GM23338 (cell line): ENCODE results near the gene SLC7A10. TPM values are rescaled to one million over a fixed set of nuclear protein-coding genes. Genes with fewer than 3 reads are reported as not detected.

Source experiments
- ATAC-seq: fragments of 200-7000 bp; cut with Tn5 transposase; 3 replicates; pipeline ENCODE4 v1.9.1; 2020
- DNase-seq: peaks from one replicate; pipeline ENCODE4 v3.0.0-alpha.2; 2015; ENCODE audit warnings: low spot score
- H2AFZ ChIP-seq: fragments of 200-600 bp; sonication (generic); 2 replicates; pipeline ENCODE4 v1.8.0; 2016; ENCODE audit warnings: antibody characterized with exemption, mild to moderate bottlenecking, moderate library complexity
- H3F3A ChIP-seq: fragments of 200-600 bp; sonication (generic); replicated peaks from 2 replicates; pipeline ENCODE4 v1.8.0; 2017; ENCODE audit warnings: antibody characterized with exemption, mixed run types, low read depth
- H3K27ac ChIP-seq: fragments of 200-600 bp; sonication (generic); 2 replicates; pipeline ENCODE4 v1.6.1; 2016; ENCODE audit warnings: low read depth
- H3K27me3 ChIP-seq: fragments of 200-600 bp; sonication (generic); 2 replicates; pipeline ENCODE4 v1.8.0; 2016; ENCODE audit warnings: mild to moderate bottlenecking, mixed run types, moderate library complexity; ENCODE audit not compliant: insufficient read depth
- H3K36me3 ChIP-seq: fragments of 200-600 bp; sonication (generic); 2 replicates; pipeline ENCODE4 v1.8.0; 2016; ENCODE audit warnings: mild to moderate bottlenecking; ENCODE audit not compliant: insufficient read depth
- H3K4me1 ChIP-seq: fragments of 200-600 bp; sonication (generic); 2 replicates; pipeline ENCODE4 v1.8.0; 2016; ENCODE audit warnings: mild to moderate bottlenecking, moderate library complexity; ENCODE audit not compliant: insufficient read depth
- H3K4me2 ChIP-seq: fragments of 200-600 bp; sonication (generic); 2 replicates; pipeline ENCODE4 v1.7.1; 2017; ENCODE audit warnings: mixed run types
- H3K4me3 ChIP-seq: fragments of 200-600 bp; sonication (generic); 2 replicates; pipeline ENCODE4 v1.6.1; 2016; ENCODE audit warnings: mixed run types
- H3K79me2 ChIP-seq: fragments of 200-600 bp; sonication (generic); replicated peaks from 2 replicates; pipeline ENCODE4 v1.8.0; 2017; ENCODE audit warnings: mild to moderate bottlenecking; ENCODE audit not compliant: insufficient read depth
- H3K9me2 ChIP-seq: fragments of 200-600 bp; sonication (generic); 2 replicates; pipeline ENCODE4 v1.8.0; 2017; ENCODE audit not compliant: insufficient read depth
- H4K20me1 ChIP-seq: fragments of 200-600 bp; sonication (generic); replicated peaks from 2 replicates; pipeline ENCODE4 v1.8.0; 2017; ENCODE audit warnings: mild to moderate bottlenecking; ENCODE audit not compliant: insufficient read depth
- H3K27ac Mint-ChIP-seq: 2 replicates; pipeline ENCODE4 v1.8.0; 2020; ENCODE audit warnings: inconsistent platforms, mild to moderate bottlenecking, moderate library complexity, mixed read lengths
- H3K27me3 Mint-ChIP-seq: 3 replicates; pipeline ENCODE4 v1.8.0; 2022; ENCODE audit warnings: low read depth, mild to moderate bottlenecking, moderate library complexity, mixed read lengths, inconsistent platforms; ENCODE audit not compliant: insufficient read depth, poor library complexity
- H3K36me3 Mint-ChIP-seq: 3 replicates; pipeline ENCODE4 v1.8.0; 2021; ENCODE audit warnings: low read depth, mild to moderate bottlenecking, inconsistent platforms, moderate library complexity, mixed read lengths
- H3K4me1 Mint-ChIP-seq: 3 replicates; pipeline ENCODE4 v1.8.0; 2020; ENCODE audit warnings: mild to moderate bottlenecking, inconsistent platforms, mixed read lengths
- H3K4me3 Mint-ChIP-seq: 3 replicates; pipeline ENCODE4 v1.8.0; 2021; ENCODE audit warnings: moderate library complexity, mild to moderate bottlenecking, inconsistent platforms, mixed read lengths
- H3K9me3 Mint-ChIP-seq: 3 replicates; pipeline ENCODE4 v1.8.0; 2020; ENCODE audit warnings: moderate library complexity, mild to moderate bottlenecking, inconsistent platforms, mixed read lengths
- EZH2 ChIP-seq: fragments of 200-600 bp; sonication (generic); IDR thresholded peaks from one replicate; pipeline ENCODE4 v1.8.0; 2017; ENCODE audit warnings: antibody characterized with exemption, mild to moderate bottlenecking, low read depth; ENCODE audit not compliant: unreplicated experiment
- JUNB ChIP-seq: IDR thresholded peaks from one replicate; pipeline ENCODE4 v1.6.1; 2016; ENCODE audit warnings: antibody characterized with exemption; ENCODE audit not compliant: unreplicated experiment
- ZNF462 ChIP-seq: fragments of 250-450 bp; sonication (Bioruptor Pico); IDR thresholded peaks from 2 replicates; pipeline ENCODE4 v1.5.0; 2020; ENCODE audit warnings: mild to moderate bottlenecking, moderate library complexity
- polyA plus RNA-seq: library from polyadenylated mRNA; unstranded; fragments of >200 nt; fragmentation: Nextera tagmentation; extraction: Ambion mirVana; gene quantifications from 2 replicates; pipeline ENCODE4 v1.2.1, GENCODE V29; 2016
- total RNA-seq: library from RNA; depleted of rRNA; stranded (reverse); fragments of >200 nt; shearing (Covaris generic); gene quantifications from 2 replicates; pipeline ENCODE4 v1.2.3, GENCODE V29; 2014
- TF ChIP-seq, protein P1 (sequence below), 2 experiments: fragments of 200-600 bp in 1 of 2; sonication (generic) in 1 of 2; conservative IDR thresholded peaks; 2 replicates each; pipeline versions ENCODE4 v1.5.1 to v1.6.1; 2016 to 2017; ENCODE audit warnings: antibody characterized with exemption in 2 of 2, low read depth in 2 of 2, mild to moderate bottlenecking in 2 of 2, moderate library complexity in 1 of 2

Gene SLC7A10
- total and polyA plus RNA-seq, 2 experiments from 2014 or later, result 3.3 to 6.3 TPM

- Mint-ChIP-seq H3K27me3 (peaks cover 12% of the 10 kb centered on the region), H3K36me3 (no peaks in the 10 kb centered on the region), H3K9me3 (no peaks in the 10 kb centered on the region), H3K4me1 (peaks cover 10% of the 10 kb centered on the region), H3K4me3 (peak overlapping the region; percentile 48; the same call in 2 of the 3 replicates), H3K27ac (no peak overlapping the region)
- H3K79me2 ChIP-seq, result no peaks in the 10 kb centered on the region
- no peak for DNase-seq
- peak overlapping the region; percentile 86; the same call in 1 of the 2 replicates for H2AFZ ChIP-seq
- no peak overlapping the region for H3K4me3 ChIP-seq
- H3K4me1 ChIP-seq, result peaks cover 6% of the 10 kb centered on the region
- H4K20me1 ChIP-seq, result no peaks in the 10 kb centered on the region
- H3F3A ChIP-seq, result peaks cover 3% of the 10 kb centered on the region; the same call in 1 of the 2 replicates
- H3K27me3 ChIP-seq, result no peaks in the 10 kb centered on the region
- no peaks in the 10 kb centered on the region for H3K9me2 ChIP-seq
- no peaks in the 10 kb centered on the region for H3K36me3 ChIP-seq
- H3K27ac ChIP-seq, result no peak overlapping the region
- TF ChIP-seq EZH2 (no peak), JUNB (no peak), ZNF462 (no peak)
- no peak for ATAC-seq
- peak overlapping the region; percentile 38 for H3K4me2 ChIP-seq
Observed at GRCh38 chr19:33186431-33187182, 39.0 kb downstream of the SLC7A10 start.

DNA sequence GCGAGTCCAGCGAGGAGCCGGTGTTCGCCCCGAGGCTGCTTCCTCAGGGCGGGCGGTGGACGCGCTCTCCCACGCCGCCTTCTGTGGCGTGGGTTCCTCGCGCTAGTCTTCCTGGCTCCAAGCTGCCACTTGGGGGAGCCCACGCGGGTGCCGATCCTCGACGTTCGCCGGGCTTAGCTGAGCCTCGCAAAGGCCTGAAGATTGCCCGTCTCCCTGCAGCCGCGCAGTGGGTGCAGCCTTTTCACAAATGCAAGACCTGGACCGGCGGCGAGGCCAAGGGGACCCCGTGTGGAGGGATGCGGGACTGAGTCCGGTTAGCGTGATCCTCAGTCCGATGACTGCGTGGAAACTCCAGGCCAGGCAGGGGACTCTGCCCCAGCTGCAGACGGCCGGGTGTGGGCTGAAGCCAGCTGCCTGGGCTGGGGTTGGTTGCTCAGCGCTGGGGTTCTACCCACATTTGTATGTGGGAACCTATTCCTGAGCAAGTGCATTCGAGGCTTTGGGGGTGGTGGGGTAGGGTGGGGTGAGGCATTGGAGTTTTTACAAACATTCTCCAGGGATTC, 48.2 kb downstream of the SLC7A10 start:
- H3K9me3 Mint-ChIP-seq, result peaks cover 3% of the 10 kb centered on the region; the same call in 2 of the 3 replicates
- no peaks in the 10 kb centered on the region; the same call in 1 of the 2 replicates for H3K79me2 ChIP-seq
- H3K27me3 ChIP-seq, result peaks cover 16% of the 10 kb centered on the region
- no peak overlapping the region for H3K27ac ChIP-seq
- H2AFZ ChIP-seq, result peak overlapping the region; percentile 93
- peaks cover 18% of the 10 kb centered on the region for H3K27me3 Mint-ChIP-seq
- ATAC-seq, result peak; percentile 16
- H3K27ac Mint-ChIP-seq, result no peak overlapping the region
- H3K4me1 ChIP-seq, result peaks cover 5% of the 10 kb centered on the region
- peak overlapping the region; percentile 95 for H3K4me2 ChIP-seq
- peak overlapping the region; percentile 86 for H3K4me3 Mint-ChIP-seq
- peaks cover 5% of the 10 kb centered on the region; the same call in 1 of the 2 replicates for H3F3A ChIP-seq
- peak overlapping the region; percentile 87 for H3K4me3 ChIP-seq
- H4K20me1 ChIP-seq, result peaks cover 4% of the 10 kb centered on the region; the same call in 1 of the 2 replicates
- TF ChIP-seq, protein P1, sequence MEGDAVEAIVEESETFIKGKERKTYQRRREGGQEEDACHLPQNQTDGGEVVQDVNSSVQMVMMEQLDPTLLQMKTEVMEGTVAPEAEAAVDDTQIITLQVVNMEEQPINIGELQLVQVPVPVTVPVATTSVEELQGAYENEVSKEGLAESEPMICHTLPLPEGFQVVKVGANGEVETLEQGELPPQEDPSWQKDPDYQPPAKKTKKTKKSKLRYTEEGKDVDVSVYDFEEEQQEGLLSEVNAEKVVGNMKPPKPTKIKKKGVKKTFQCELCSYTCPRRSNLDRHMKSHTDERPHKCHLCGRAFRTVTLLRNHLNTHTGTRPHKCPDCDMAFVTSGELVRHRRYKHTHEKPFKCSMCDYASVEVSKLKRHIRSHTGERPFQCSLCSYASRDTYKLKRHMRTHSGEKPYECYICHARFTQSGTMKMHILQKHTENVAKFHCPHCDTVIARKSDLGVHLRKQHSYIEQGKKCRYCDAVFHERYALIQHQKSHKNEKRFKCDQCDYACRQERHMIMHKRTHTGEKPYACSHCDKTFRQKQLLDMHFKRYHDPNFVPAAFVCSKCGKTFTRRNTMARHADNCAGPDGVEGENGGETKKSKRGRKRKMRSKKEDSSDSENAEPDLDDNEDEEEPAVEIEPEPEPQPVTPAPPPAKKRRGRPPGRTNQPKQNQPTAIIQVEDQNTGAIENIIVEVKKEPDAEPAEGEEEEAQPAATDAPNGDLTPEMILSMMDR (conservative IDR thresholded peaks at IDR 0.05; ENCODE audit: low read depth in 2 of 2), result peak in 1 of 2 experiments; percentile 19; a peak in 1 of 4 replicates
- TF ChIP-seq EZH2, result no peak
- peaks cover 14% of the 10 kb centered on the region; the same call in 2 of the 3 replicates for H3K4me1 Mint-ChIP-seq
- peak; percentile 61 for DNase-seq
- no peaks in the 10 kb centered on the region for H3K9me2 ChIP-seq
- peaks cover 3% of the 10 kb centered on the region; the same call in 1 of the 3 replicates for H3K36me3 Mint-ChIP-seq
- H3K36me3 ChIP-seq, result no peaks in the 10 kb centered on the region
